Measurements from ENCODE around the gene GABRA6. TPM values are rescaled to one million over a fixed set of nuclear protein-coding genes. Genes with fewer than 3 reads are reported as not detected.

Gene GABRA6
- total and polyA plus RNA-seq, 2 experiments from 2014 or later, result not detected

DNA sequence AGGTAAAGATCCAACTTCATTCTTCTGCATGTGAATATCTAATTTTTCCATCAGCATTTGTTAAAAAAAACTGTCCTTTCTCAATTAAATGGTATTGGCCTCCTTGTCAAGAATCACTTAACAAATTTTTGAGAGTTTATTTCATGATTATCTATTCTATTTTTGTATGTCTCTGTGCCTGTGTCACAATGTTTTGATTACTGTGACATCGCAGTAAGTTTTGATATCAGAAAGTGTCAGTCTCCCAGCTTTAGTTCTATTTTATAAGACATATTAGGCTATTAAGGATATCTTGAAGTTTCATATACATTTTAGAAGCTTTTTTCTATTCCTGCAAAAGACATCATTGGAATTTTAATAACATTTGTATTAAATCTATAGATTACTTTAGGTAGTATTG, 33.6 kb downstream of the GABRA6 start:
- no peak overlapping the region for H3K4me3 Mint-ChIP-seq
- peaks cover 6% of the 10 kb centered on the region; the same call in 2 of the 3 replicates for H3K9me3 Mint-ChIP-seq
- no peaks in the 10 kb centered on the region for H3K9me2 ChIP-seq (ENCODE audit: insufficient read depth)
- no peak overlapping the region for H3K27ac ChIP-seq (ENCODE audit: low read depth)
- no peaks in the 10 kb centered on the region; the same call in 2 of the 3 replicates for H3K36me3 Mint-ChIP-seq (ENCODE audit: low read depth)
- no peak overlapping the region for H2AFZ ChIP-seq
- no peak overlapping the region for H3K4me2 ChIP-seq
- H3K79me2 ChIP-seq (replicated peaks; ENCODE audit: insufficient read depth), result no peaks in the 10 kb centered on the region
- H3F3A ChIP-seq (replicated peaks; ENCODE audit: low read depth), result no peaks in the 10 kb centered on the region
- no peak overlapping the region for H3K27ac Mint-ChIP-seq
- H3K27me3 Mint-ChIP-seq (ENCODE audit: insufficient read depth, low read depth, poor library complexity), result peaks cover 2% of the 10 kb centered on the region
- TF ChIP-seq EZH2phosphoT487 (IDR thresholded peaks at IDR 0.05; ENCODE audit: unreplicated experiment), result no peak
- H3K4me1 Mint-ChIP-seq, result no peaks in the 10 kb centered on the region
- H3K4me1 ChIP-seq (ENCODE audit: insufficient read depth), result no peaks in the 10 kb centered on the region
- DNase-seq (ENCODE audit: low spot score), result no peak
- no peak overlapping the region for H3K4me3 ChIP-seq
- no peak for ATAC-seq
- no peaks in the 10 kb centered on the region for H3K36me3 ChIP-seq (ENCODE audit: insufficient read depth)
- H4K20me1 ChIP-seq (replicated peaks; ENCODE audit: insufficient read depth), result no peaks in the 10 kb centered on the region
- no peaks in the 10 kb centered on the region for H3K27me3 ChIP-seq (ENCODE audit: insufficient read depth)

- Histone ChIP-seq H2AFZ (no peak overlapping the region), H3K4me2 (no peak overlapping the region), H3K36me3 (ENCODE audit: insufficient read depth) (no peaks in the 10 kb centered on the region), H3K27ac (ENCODE audit: low read depth) (no peak overlapping the region), H3K4me3 (no peak overlapping the region), H3K27me3 (ENCODE audit: insufficient read depth) (no peaks in the 10 kb centered on the region), H3K4me1 (ENCODE audit: insufficient read depth) (no peaks in the 10 kb centered on the region), H3K79me2 (replicated peaks; ENCODE audit: insufficient read depth) (no peaks in the 10 kb centered on the region), H4K20me1 (replicated peaks; ENCODE audit: insufficient read depth) (no peaks in the 10 kb centered on the region), H3F3A (replicated peaks; ENCODE audit: low read depth) (no peaks in the 10 kb centered on the region), H3K9me2 (ENCODE audit: insufficient read depth) (no peaks in the 10 kb centered on the region)
- H3K4me3 Mint-ChIP-seq, result no peak overlapping the region
- no peaks in the 10 kb centered on the region for H3K27me3 Mint-ChIP-seq (ENCODE audit: insufficient read depth, low read depth, poor library complexity)
- ATAC-seq (no peak), DNase-seq (ENCODE audit: low spot score) (no peak)
- H3K9me3 Mint-ChIP-seq, result peaks cover 6% of the 10 kb centered on the region; the same call in 2 of the 3 replicates
- TF ChIP-seq POLR2AphosphoS5 (IDR thresholded peaks at IDR 0.05; ENCODE audit: low read depth), result no peak
- no peak for TF ChIP-seq ZNF462 (CRISPR knock-in tag; IDR thresholded peaks at IDR 0.05)
- no peak for TF ChIP-seq ZNF331 (CRISPR knock-in tag; IDR thresholded peaks at IDR 0.05; ENCODE audit: low read depth)
- TF ChIP-seq EZH2 (IDR thresholded peaks at IDR 0.05; ENCODE audit: low read depth, unreplicated experiment), result no peak
- TF ChIP-seq REST (IDR thresholded peaks at IDR 0.05; ENCODE audit: unreplicated experiment), result no peak
- TF ChIP-seq, protein P1, sequence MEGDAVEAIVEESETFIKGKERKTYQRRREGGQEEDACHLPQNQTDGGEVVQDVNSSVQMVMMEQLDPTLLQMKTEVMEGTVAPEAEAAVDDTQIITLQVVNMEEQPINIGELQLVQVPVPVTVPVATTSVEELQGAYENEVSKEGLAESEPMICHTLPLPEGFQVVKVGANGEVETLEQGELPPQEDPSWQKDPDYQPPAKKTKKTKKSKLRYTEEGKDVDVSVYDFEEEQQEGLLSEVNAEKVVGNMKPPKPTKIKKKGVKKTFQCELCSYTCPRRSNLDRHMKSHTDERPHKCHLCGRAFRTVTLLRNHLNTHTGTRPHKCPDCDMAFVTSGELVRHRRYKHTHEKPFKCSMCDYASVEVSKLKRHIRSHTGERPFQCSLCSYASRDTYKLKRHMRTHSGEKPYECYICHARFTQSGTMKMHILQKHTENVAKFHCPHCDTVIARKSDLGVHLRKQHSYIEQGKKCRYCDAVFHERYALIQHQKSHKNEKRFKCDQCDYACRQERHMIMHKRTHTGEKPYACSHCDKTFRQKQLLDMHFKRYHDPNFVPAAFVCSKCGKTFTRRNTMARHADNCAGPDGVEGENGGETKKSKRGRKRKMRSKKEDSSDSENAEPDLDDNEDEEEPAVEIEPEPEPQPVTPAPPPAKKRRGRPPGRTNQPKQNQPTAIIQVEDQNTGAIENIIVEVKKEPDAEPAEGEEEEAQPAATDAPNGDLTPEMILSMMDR (conservative IDR thresholded peaks at IDR 0.05; ENCODE audit: low read depth in 2 of 2), result no peak
- TF ChIP-seq EZH2phosphoT487 (IDR thresholded peaks at IDR 0.05; ENCODE audit: unreplicated experiment), result no peak
- TF ChIP-seq CREB1 (CRISPR knock-in tag; IDR thresholded peaks at IDR 0.05; ENCODE audit: low read depth), result no peak
- no peaks in the 10 kb centered on the region; the same call in 2 of the 3 replicates for H3K36me3 Mint-ChIP-seq (ENCODE audit: low read depth)
- no peaks in the 10 kb centered on the region for H3K4me1 Mint-ChIP-seq
- no peak overlapping the region for H3K27ac Mint-ChIP-seq
These were observed 34.9 kb downstream of the GABRA6 start for GRCh38 chr5:161720460-161720859.

Data from GM23338 (cell line).